Stimulated activated naive B cell treated with anti-CD40 and anti-IgM and Interleukin-4, amounts not matched to agents 10 μg/mL and 1 μg/mL and 100 μg/mL, for 72 hours (primary cell): ENCODE measurements around the gene POP7.
"Not testable (repeated sequence)": the region's sequence is repeated elsewhere in the genome, so short reads cannot be mapped to it uniquely, and the experiment has no call there.

ENCODE experiments used
- ATAC-seq, 2 donors: fragments of 150-1000 bp; cut with Tn5 transposase; replicated peaks; 2 replicates each; pipeline ENCODE4 v1.10.0; 2021; ENCODE audit warnings: moderate library complexity in 1 of 2
- DNase-seq: peaks from one replicate; pipeline ENCODE4 v3.0.0; 2021
- H3K27ac Mint-ChIP-seq: one replicate; pipeline ENCODE4 v1.8.0; 2022; ENCODE audit warnings: mild to moderate bottlenecking, mixed read lengths
- H3K27me3 Mint-ChIP-seq, 2 donors: one replicate each; pipeline ENCODE4 v1.8.0; 2022; ENCODE audit warnings: mixed read lengths in 2 of 2
- H3K36me3 Mint-ChIP-seq, 2 donors: one replicate each; pipeline ENCODE4 v1.8.0; 2022; ENCODE audit warnings: mixed read lengths in 2 of 2, mild to moderate bottlenecking in 1 of 2
- H3K4me1 Mint-ChIP-seq, 2 donors: one replicate each; pipeline ENCODE4 v1.8.0; 2022; ENCODE audit warnings: mixed read lengths in 2 of 2, mild to moderate bottlenecking in 1 of 2
- H3K4me3 Mint-ChIP-seq, 2 donors: one replicate each; pipeline ENCODE4 v1.8.0; 2022; ENCODE audit warnings: mild to moderate bottlenecking in 2 of 2, mixed read lengths in 2 of 2, moderate library complexity in 1 of 2
- H3K9me3 Mint-ChIP-seq, 2 donors: one replicate each; pipeline ENCODE4 v1.8.0; 2022; ENCODE audit warnings: mixed read lengths in 2 of 2, mild to moderate bottlenecking in 1 of 2

POP7 gene

GRCh38 chr7:100693312-100694097 is 12.4 kb upstream of the POP7 start:
- DNase-seq (no peak), ATAC-seq (peak; percentile 20 to 36)
- H3K4me1 Mint-ChIP-seq, result peaks cover 41 to 54% of the 10 kb centered on the region in 2 donors
- H3K4me3 Mint-ChIP-seq, result peak overlapping the region; percentile 96 to 98
- no peaks in the 10 kb centered on the region for H3K27me3 Mint-ChIP-seq
- H3K27ac Mint-ChIP-seq, result peak overlapping the region; percentile 96
- no peaks in the 10 kb centered on the region for H3K9me3 Mint-ChIP-seq
- peaks cover 5 to 23% of the 10 kb centered on the region in 2 donors for H3K36me3 Mint-ChIP-seq

- DNase-seq, result peak; percentile 60
- H3K9me3 Mint-ChIP-seq, result no peaks in the 10 kb centered on the region
- H3K27me3 Mint-ChIP-seq, result peaks cover 0 to 2% of the 10 kb centered on the region in 2 donors
- peak; percentile 48 to 58 for ATAC-seq
- H3K27ac Mint-ChIP-seq, result peak within 1 kb of the TSS; percentile 96
- H3K4me1 Mint-ChIP-seq, result peaks cover 35 to 47% of the 10 kb centered on the region in 2 donors
- H3K4me3 Mint-ChIP-seq, result peak within 1 kb of the TSS; percentile 96 to 98
- peaks cover 5 to 16% of the 10 kb centered on the region in 2 donors for H3K36me3 Mint-ChIP-seq
These were observed 11.7 kb upstream of the POP7 start, which contains the start of gene GIGYF1 for GRCh38 chr7:100694098-100694745. GIGYF1 (minus strand) TSS chr7:100694250; CDS start chr7:100688238, 6,012 bp downstream.

- H3K36me3 Mint-ChIP-seq, result peaks cover 5 to 10% of the 10 kb centered on the region in 2 donors
- peaks cover 2 to 13% of the 10 kb centered on the region in 2 donors for H3K27me3 Mint-ChIP-seq
- no peak for ATAC-seq
- H3K27ac Mint-ChIP-seq, result peak overlapping the region; percentile 90
- peaks cover 27 to 36% of the 10 kb centered on the region in 2 donors for H3K4me1 Mint-ChIP-seq
- no peaks in the 10 kb centered on the region for H3K9me3 Mint-ChIP-seq
- H3K4me3 Mint-ChIP-seq, result peak overlapping the region in 1 of 2 donors; percentile 72
- no peak for DNase-seq
These were observed 9.8 kb upstream of the POP7 start for GRCh38 chr7:100696123-100696521.

GRCh38 chr7:100699018-100699417 is 6.9 kb upstream of the POP7 start:
- Mint-ChIP-seq H3K9me3 (no peaks in the 10 kb centered on the region), H3K4me1 (peaks cover 9 to 15% of the 10 kb centered on the region in 2 donors), H3K27ac (no peak overlapping the region), H3K4me3 (no peak overlapping the region), H3K36me3 (no peaks in the 10 kb centered on the region), H3K27me3 (peaks cover 5 to 16% of the 10 kb centered on the region in 2 donors)
- no peak for ATAC-seq
- no peak for DNase-seq

- H3K27ac Mint-ChIP-seq, H3K4me1 Mint-ChIP-seq, ATAC-seq, DNase-seq, H3K36me3 Mint-ChIP-seq, H3K9me3 Mint-ChIP-seq, H3K4me3 Mint-ChIP-seq: not testable (repeated sequence)
- peaks cover 5 to 16% of the 10 kb centered on the region in 2 donors for H3K27me3 Mint-ChIP-seq
These were observed 4.8 kb upstream of the POP7 start for GRCh38 chr7:100701089-100701488.

GRCh38 chr7:100705320-100705752 is 585 bp upstream of the POP7 start:
- peaks cover 5 to 6% of the 10 kb centered on the region in 2 donors for H3K27me3 Mint-ChIP-seq
- no peaks in the 10 kb centered on the region for H3K9me3 Mint-ChIP-seq
- peaks cover 6 to 13% of the 10 kb centered on the region in 2 donors for H3K36me3 Mint-ChIP-seq
- peak; percentile 83 for DNase-seq
- peak overlapping the region; percentile 97 for H3K27ac Mint-ChIP-seq
- peak; percentile 72 to 77 for ATAC-seq
- H3K4me1 Mint-ChIP-seq, result peaks cover 10 to 29% of the 10 kb centered on the region in 2 donors
- peak overlapping the region; percentile 98 to 99 for H3K4me3 Mint-ChIP-seq

- Mint-ChIP-seq H3K27ac (peak overlapping the region; percentile 97), H3K36me3 (peaks cover 6 to 19% of the 10 kb centered on the region in 2 donors), H3K9me3 (no peaks in the 10 kb centered on the region), H3K4me1 (peaks cover 9 to 29% of the 10 kb centered on the region in 2 donors), H3K27me3 (no peaks in the 10 kb centered on the region), H3K4me3 (peak overlapping the region; percentile 98 to 99)
- no peak for ATAC-seq
- no peak for DNase-seq
These were observed 871 bp downstream of the POP7 start for GRCh38 chr7:100706672-100707311.

- ATAC-seq (no peak), DNase-seq (no peak)
- no peak overlapping the region for H3K4me3 Mint-ChIP-seq
- H3K9me3 Mint-ChIP-seq, result no peaks in the 10 kb centered on the region
- no peak overlapping the region for H3K27ac Mint-ChIP-seq
- H3K36me3 Mint-ChIP-seq, result peaks cover 6 to 19% of the 10 kb centered on the region in 2 donors
- no peaks in the 10 kb centered on the region for H3K27me3 Mint-ChIP-seq
- H3K4me1 Mint-ChIP-seq, result peaks cover 9 to 29% of the 10 kb centered on the region in 2 donors
These were observed 2.5 kb downstream of the POP7 start for GRCh38 chr7:100708395-100708794.

GRCh38 chr7:100710452-100710851 is 4.5 kb downstream of the POP7 start:
- ATAC-seq (no peak), DNase-seq (no peak)
- peaks cover 0 to 3% of the 10 kb centered on the region in 2 donors for H3K27me3 Mint-ChIP-seq
- H3K9me3 Mint-ChIP-seq, result no peaks in the 10 kb centered on the region
- H3K4me3 Mint-ChIP-seq, result no peak overlapping the region
- H3K27ac Mint-ChIP-seq, result no peak overlapping the region
- H3K4me1 Mint-ChIP-seq, result peaks cover 9 to 29% of the 10 kb centered on the region in 2 donors
- peaks cover 8 to 19% of the 10 kb centered on the region in 2 donors for H3K36me3 Mint-ChIP-seq

- Mint-ChIP-seq H3K9me3 (no peaks in the 10 kb centered on the region), H3K4me1 (peaks cover 9 to 21% of the 10 kb centered on the region in 2 donors)
- no peak for ATAC-seq
These were observed 5.4 kb downstream of the POP7 start for GRCh38 chr7:100711369-100711768.

GRCh38 chr7:100714725-100715124 is 8.8 kb downstream of the POP7 start:
- Mint-ChIP-seq H3K9me3 (peaks cover 10 to 12% of the 10 kb centered on the region in 2 donors), H3K27me3 (peaks cover 8 to 30% of the 10 kb centered on the region in 2 donors), H3K4me1 (no peaks in the 10 kb centered on the region), H3K27ac (no peak overlapping the region), H3K36me3 (peaks cover 10 to 21% of the 10 kb centered on the region in 2 donors), H3K4me3 (no peak overlapping the region)
- ATAC-seq (no peak), DNase-seq (no peak)

More at GRCh38 chr7:100711369-100711768, 5.4 kb downstream of the POP7 start:
- Mint-ChIP-seq H3K27me3 (peaks cover 0 to 6% of the 10 kb centered on the region in 2 donors), H3K36me3 (peaks cover 6 to 14% of the 10 kb centered on the region in 2 donors), H3K4me3 (no peak overlapping the region), H3K27ac (no peak overlapping the region)
- DNase-seq, result no peak

GRCh38 chr7:100717073-100717472 is 11.2 kb downstream of the POP7 start:
- ATAC-seq, H3K27ac Mint-ChIP-seq, H3K4me1 Mint-ChIP-seq, DNase-seq, H3K4me3 Mint-ChIP-seq: not testable (repeated sequence)
- Mint-ChIP-seq H3K36me3 (peaks cover 10 to 14% of the 10 kb centered on the region in 2 donors), H3K27me3 (peaks cover 29 to 52% of the 10 kb centered on the region in 2 donors), H3K9me3 (peaks cover 10 to 12% of the 10 kb centered on the region in 2 donors)

GRCh38 chr7:100719523-100720278 is 13.8 kb downstream of the POP7 start:
- Mint-ChIP-seq H3K27me3 (peaks cover 51 to 77% of the 10 kb centered on the region in 2 donors), H3K4me3 (no peak overlapping the region), H3K9me3 (peaks cover 10 to 12% of the 10 kb centered on the region in 2 donors), H3K27ac (no peak overlapping the region), H3K36me3 (peaks cover 10 to 14% of the 10 kb centered on the region in 2 donors), H3K4me1 (peaks cover 2 to 9% of the 10 kb centered on the region in 2 donors)
- ATAC-seq, result no peak
- DNase-seq, result no peak
